GM08714 (cell line): Measurements from ENCODE around the gene COPS7A.

Experiments
- H3K4me3 ChIP-seq: fragments of 200-500 bp; sonication (Bioruptor generic); 2 replicates; pipeline ENCODE4 v1.5.1; 2014; ENCODE audit warnings: mild to moderate bottlenecking, low read length, inconsistent platforms
- ZNF274 ChIP-seq: IDR thresholded peaks from 2 replicates; pipeline ENCODE4 v1.6.1; 2012; ENCODE audit warnings: mild to moderate bottlenecking, low read depth, low read length

Gene COPS7A

GRCh38 chr12:6773590-6774351 lies 49.9 kb downstream of the COPS7A start:
- TF ChIP-seq ZNF274: no peak
- no peak overlapping the region for H3K4me3 ChIP-seq

- no peak for TF ChIP-seq ZNF274
- no peak overlapping the region for H3K4me3 ChIP-seq
Observed at GRCh38 chr12:6774499-6775062, 50.7 kb downstream of the COPS7A start.

- no peak overlapping the region for H3K4me3 ChIP-seq
- TF ChIP-seq ZNF274: no peak
Observed at GRCh38 chr12:6775185-6776174, 51.6 kb downstream of the COPS7A start.

GRCh38 chr12:6777386-6777785 lies 53.5 kb downstream of the COPS7A start:
- TF ChIP-seq ZNF274: no peak
- no peak overlapping the region for H3K4me3 ChIP-seq

GRCh38 chr12:6778217-6778573 lies 54.3 kb downstream of the COPS7A start:
- peak overlapping the region; percentile 2; the same call in 1 of the 2 replicates for H3K4me3 ChIP-seq
- no peak for TF ChIP-seq ZNF274

GRCh38 chr12:6778574-6779550 lies 55.0 kb downstream of the COPS7A start:
- peak overlapping the region; percentile 2; the same call in 1 of the 2 replicates for H3K4me3 ChIP-seq
- no peak for TF ChIP-seq ZNF274

GRCh38 chr12:6779708-6780432 lies 56.0 kb downstream of the COPS7A start:
- no peak for TF ChIP-seq ZNF274

GRCh38 chr12:6780573-6780972 lies 56.7 kb downstream of the COPS7A start:
- TF ChIP-seq ZNF274: no peak
- no peak overlapping the region for H3K4me3 ChIP-seq

More at GRCh38 chr12:6779708-6780432, 56.0 kb downstream of the COPS7A start:
- no peak overlapping the region for H3K4me3 ChIP-seq
